GM10266 (cell line): ENCODE measurements around the gene ZNF611.

ENCODE experiments used
- DNase-seq: peaks from one replicate; pipeline ENCODE4 v3.0.0; 2012; ENCODE audit errors: extremely low spot score
- CTCF ChIP-seq: IDR thresholded peaks from 2 replicates; pipeline ENCODE4 v1.5.1; 2012; ENCODE audit warnings: mild to moderate bottlenecking, low read depth; ENCODE audit not compliant: control insufficient read depth, insufficient read depth; ENCODE audit errors: missing control alignments

Gene ZNF611

DNA sequence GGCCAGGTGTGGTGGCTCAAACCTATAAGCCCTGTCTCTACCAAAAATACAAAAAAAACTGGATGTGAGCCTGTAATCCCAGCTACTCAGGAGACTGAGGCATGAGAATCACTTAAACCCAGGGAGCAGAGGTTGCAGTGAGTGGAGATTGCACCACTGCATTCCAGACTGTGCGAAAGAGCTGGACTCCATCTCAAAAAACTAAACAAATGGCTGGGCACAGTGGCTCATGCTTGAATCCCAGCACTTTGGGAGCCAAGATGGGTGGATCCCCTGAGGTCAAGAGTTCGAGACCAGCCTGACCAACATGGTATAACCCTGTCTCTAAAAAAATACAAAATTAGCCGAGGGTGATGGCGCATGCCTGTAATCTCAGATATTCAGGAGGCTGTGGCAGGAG, 61.8 kb downstream of the ZNF611 start:
- TF ChIP-seq CTCF: no peak
- no peak for DNase-seq

GRCh38 chr19:52670046-52670445, 64.8 kb downstream of the ZNF611 start:
- no peak for DNase-seq
- TF ChIP-seq CTCF: no peak

DNA sequence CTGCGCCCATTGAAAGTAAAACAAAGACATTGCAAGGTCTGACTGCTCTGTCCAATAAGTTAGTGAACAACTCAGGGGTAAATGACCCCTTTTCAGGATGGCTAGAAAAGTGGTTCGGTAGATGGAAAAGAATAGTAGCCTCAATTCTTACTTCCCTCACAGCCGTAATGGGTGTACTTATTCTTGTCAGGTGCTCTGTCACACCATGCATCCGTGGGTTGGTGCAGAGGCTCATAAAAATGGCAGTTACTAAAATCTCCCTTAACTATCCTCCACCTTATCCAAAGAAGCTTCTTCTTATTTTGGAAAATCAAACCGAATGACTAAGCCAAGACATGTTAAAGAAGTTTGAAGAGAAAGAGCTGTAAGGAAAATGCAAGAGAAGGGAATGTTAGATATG, 65.3 kb downstream of the ZNF611 start:
- no peak for DNase-seq
- no peak for TF ChIP-seq CTCF

GRCh38 chr19:52667972-52668371, 66.9 kb downstream of the ZNF611 start:
- TF ChIP-seq CTCF: no peak
- no peak for DNase-seq

GRCh38 chr19:52666506-52666905, 68.3 kb downstream of the ZNF611 start:
- no peak for TF ChIP-seq CTCF

GRCh38 chr19:52665529-52665928, 69.3 kb downstream of the ZNF611 start:
- DNase-seq: no peak
- no peak for TF ChIP-seq CTCF

More at GRCh38 chr19:52666506-52666905, 68.3 kb downstream of the ZNF611 start:
- no peak for DNase-seq

DNA sequence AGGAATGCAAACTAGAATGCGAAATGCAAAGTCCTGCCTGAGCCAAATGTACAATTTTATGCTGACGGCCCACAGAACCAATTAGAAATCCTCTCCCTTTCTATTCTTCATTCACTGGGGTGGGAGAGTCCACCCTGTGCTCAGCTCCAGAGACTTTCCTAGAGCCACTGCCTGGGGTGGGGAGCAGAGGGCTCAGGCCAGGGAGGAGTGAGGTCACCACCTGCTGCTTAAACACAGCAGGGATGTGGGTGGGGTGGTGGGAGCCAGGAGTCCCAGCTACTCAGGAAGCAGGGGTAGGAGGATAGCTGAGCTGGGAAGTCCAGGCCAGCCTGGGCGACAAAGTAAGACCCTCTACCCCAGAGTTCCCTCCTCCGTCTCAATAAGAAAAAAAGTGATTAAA, 69.8 kb downstream of the ZNF611 start:
- no peak for DNase-seq

More for the DNA sequence above, 69.8 kb downstream of the ZNF611 start:
- TF ChIP-seq CTCF: no peak
